Fibroblast of lung (primary cell): ENCODE measurements around the gene CPOX. TPM values are rescaled to one million over a fixed set of nuclear protein-coding genes. Genes with fewer than 3 reads are reported as not detected.
A peak's percentile ranks its signal among the peaks of the same experiment; 100 is the strongest.

Source experiments
- DNase-seq, 2 donors: peaks; one replicate each; pipeline versions ENCODE4 v3.0.0 to v3.0.0-alpha.2; 2010; ENCODE audit warnings: low read depth in 2 of 2
- H2AFZ ChIP-seq: 2 replicates; pipeline ENCODE4 v1.5.1; 2012; ENCODE audit warnings: low read length, control low read depth, inconsistent platforms
- H3K27ac ChIP-seq: 2 replicates; pipeline ENCODE4 v1.5.1; 2011; ENCODE audit warnings: low read length, control low read depth; ENCODE audit not compliant: insufficient read depth
- H3K27me3 ChIP-seq: 2 replicates; pipeline ENCODE4 v1.5.1; 2011; ENCODE audit warnings: mild to moderate bottlenecking, low read length; ENCODE audit not compliant: control insufficient read depth, insufficient read depth
- H3K36me3 ChIP-seq: 2 replicates; pipeline ENCODE4 v1.5.1; 2011; ENCODE audit warnings: low read length; ENCODE audit not compliant: control insufficient read depth, insufficient read depth
- H3K4me1 ChIP-seq: 2 replicates; pipeline ENCODE4 v1.5.1; 2011; ENCODE audit warnings: low read length; ENCODE audit not compliant: control insufficient read depth, insufficient read depth; ENCODE audit errors: extremely low read depth
- H3K4me2 ChIP-seq: 2 replicates; pipeline ENCODE4 v1.5.1; 2011; ENCODE audit warnings: low read length, control low read depth; ENCODE audit not compliant: insufficient read depth; ENCODE audit errors: extremely low read depth
- H3K4me3 ChIP-seq, 4 experiments: fragments of 200-600 bp in 1 of 4; sonication (generic) in 1 of 4; replicated peaks in 1 of 4; 2 replicates each; pipeline ENCODE4 v1.5.1; 2011 to 2016; ENCODE audit warnings: low read length in 4 of 4, low read depth in 3 of 4, mild to moderate bottlenecking in 3 of 4, control low read depth in 2 of 4, inconsistent platforms in 1 of 4, mixed read lengths in 1 of 4; ENCODE audit not compliant: insufficient read depth in 1 of 4; ENCODE audit errors: control extremely low read depth in 1 of 4
- H3K79me2 ChIP-seq: 2 replicates; pipeline ENCODE4 v1.5.1; 2012; ENCODE audit warnings: mild to moderate bottlenecking, low read length, inconsistent platforms; ENCODE audit not compliant: control insufficient read depth, insufficient read depth
- H3K9ac ChIP-seq: 2 replicates; pipeline ENCODE4 v1.5.1; 2011; ENCODE audit warnings: mild to moderate bottlenecking, low read length, control low read depth; ENCODE audit not compliant: insufficient read depth
- H3K9me3 ChIP-seq: 2 replicates; pipeline ENCODE4 v1.5.1; 2012; ENCODE audit warnings: low read depth, low read length; ENCODE audit not compliant: control insufficient read depth, insufficient read depth
- H4K20me1 ChIP-seq: 2 replicates; pipeline ENCODE4 v1.5.1; 2011; ENCODE audit warnings: low read length; ENCODE audit not compliant: control insufficient read depth, insufficient read depth; ENCODE audit errors: extremely low read depth
- EZH2 ChIP-seq: IDR thresholded peaks from 2 replicates; pipeline ENCODE4 v1.5.1; 2012; ENCODE audit warnings: low read length, control low read depth, mild to moderate bottlenecking; ENCODE audit errors: missing control alignments
- polyA plus RNA-seq, 2 donors: library from polyadenylated mRNA; depleted of rRNA in 1 of 2; stranded (reverse) in 1 of 2; unstranded in 1 of 2; fragments of >200 nt; gene quantifications; 2 replicates each; pipeline ENCODE4 v1.2.1, GENCODE V29; 2011 to 2012; ENCODE audit warnings: missing spikeins in 1 of 2
- total RNA-seq: library from RNA; depleted of rRNA; stranded (reverse); fragments of >200 nt; gene quantifications from 2 replicates; pipeline ENCODE4 v1.2.1, GENCODE V29; 2014
- TF ChIP-seq, protein P1 (sequence below), 2 donors: IDR thresholded peaks in 1 of 2; conservative IDR thresholded peaks in 1 of 2; 1 replicate in 1 of 2; 2 replicates in 1 of 2; pipeline ENCODE4 v1.5.1; 2011 to 2012; ENCODE audit warnings: low read length in 2 of 2, control low read depth in 1 of 2, inconsistent platforms in 1 of 2, low read depth in 1 of 2, mild to moderate bottlenecking in 1 of 2

CPOX gene
- total and polyA plus RNA-seq, 2 donors (not counting 1 experiment from before 2014, with no cell fraction given) = 17.3 to 25.1 TPM

DNA sequence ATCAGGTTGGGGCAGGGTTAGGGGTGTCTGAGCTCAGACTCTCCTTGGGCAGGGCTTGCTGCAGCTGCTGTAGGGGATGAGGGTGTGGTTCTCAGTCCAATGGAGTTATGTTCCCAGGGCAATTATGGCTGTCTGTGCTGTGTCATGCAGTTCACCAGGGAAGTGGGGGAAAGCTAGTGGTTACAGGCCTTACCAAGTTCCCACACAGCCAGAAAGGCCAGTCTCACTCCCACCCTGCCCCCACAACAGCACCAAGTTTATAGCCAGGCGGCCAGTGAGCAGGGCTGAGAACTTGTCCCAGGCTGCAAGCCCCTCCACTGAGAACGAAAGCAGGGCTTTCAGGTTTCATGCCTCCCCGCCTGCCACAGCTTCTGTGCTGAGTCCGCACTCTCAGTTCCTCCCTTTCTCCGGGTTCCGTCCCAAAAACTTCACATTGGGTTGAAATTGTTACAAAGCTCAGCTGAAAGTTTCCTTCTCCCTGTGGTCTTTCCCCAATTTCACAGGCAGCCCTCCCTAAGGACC lies 19.6 kb upstream of the CPOX start:
- H3K4me1 ChIP-seq = no peaks in the 10 kb centered on the region
- no peaks in the 10 kb centered on the region for H4K20me1 ChIP-seq
- H3K9ac ChIP-seq = no peak overlapping the region
- no peak for TF ChIP-seq EZH2
- TF ChIP-seq, protein P1, sequence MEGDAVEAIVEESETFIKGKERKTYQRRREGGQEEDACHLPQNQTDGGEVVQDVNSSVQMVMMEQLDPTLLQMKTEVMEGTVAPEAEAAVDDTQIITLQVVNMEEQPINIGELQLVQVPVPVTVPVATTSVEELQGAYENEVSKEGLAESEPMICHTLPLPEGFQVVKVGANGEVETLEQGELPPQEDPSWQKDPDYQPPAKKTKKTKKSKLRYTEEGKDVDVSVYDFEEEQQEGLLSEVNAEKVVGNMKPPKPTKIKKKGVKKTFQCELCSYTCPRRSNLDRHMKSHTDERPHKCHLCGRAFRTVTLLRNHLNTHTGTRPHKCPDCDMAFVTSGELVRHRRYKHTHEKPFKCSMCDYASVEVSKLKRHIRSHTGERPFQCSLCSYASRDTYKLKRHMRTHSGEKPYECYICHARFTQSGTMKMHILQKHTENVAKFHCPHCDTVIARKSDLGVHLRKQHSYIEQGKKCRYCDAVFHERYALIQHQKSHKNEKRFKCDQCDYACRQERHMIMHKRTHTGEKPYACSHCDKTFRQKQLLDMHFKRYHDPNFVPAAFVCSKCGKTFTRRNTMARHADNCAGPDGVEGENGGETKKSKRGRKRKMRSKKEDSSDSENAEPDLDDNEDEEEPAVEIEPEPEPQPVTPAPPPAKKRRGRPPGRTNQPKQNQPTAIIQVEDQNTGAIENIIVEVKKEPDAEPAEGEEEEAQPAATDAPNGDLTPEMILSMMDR (conservative IDR thresholded peaks at IDR 0.05 in 1 of 2, IDR thresholded peaks at IDR 0.05 in 1 of 2; ENCODE audit: low read depth in 1 of 2, low read length in 2 of 2) = peak in 1 of 2 donors; percentile 2
- H3K9me3 ChIP-seq = no peaks in the 10 kb centered on the region
- DNase-seq = no peak
- H3K4me3 ChIP-seq = no peak overlapping the region
- H3K79me2 ChIP-seq = no peaks in the 10 kb centered on the region
- H3K27ac ChIP-seq = no peak overlapping the region
- H3K36me3 ChIP-seq = no peaks in the 10 kb centered on the region
- H3K4me2 ChIP-seq = no peak overlapping the region
- H2AFZ ChIP-seq = no peak overlapping the region
- H3K27me3 ChIP-seq = no peaks in the 10 kb centered on the region

DNA sequence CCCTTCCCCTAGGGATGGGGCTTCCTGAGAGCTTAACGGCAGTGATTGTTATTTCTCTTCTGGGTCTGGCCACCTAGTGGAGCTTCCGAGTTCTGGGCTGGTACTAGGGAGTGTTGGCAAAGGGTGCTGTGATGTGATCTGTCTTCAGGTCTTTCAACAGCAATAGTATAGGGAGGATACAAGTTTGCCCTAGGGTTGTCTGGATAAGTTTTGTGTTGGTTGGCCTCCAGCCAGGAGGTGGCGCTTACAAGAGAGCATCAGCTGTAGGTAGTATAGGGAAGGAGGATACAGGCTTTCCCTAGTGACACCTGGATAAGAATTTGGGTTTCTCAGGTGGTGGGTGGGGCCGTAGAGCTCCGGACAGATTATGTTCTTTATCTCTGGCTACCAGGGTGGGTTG lies 19.2 kb upstream of the CPOX start:
- Histone ChIP-seq H3K36me3 (no peaks in the 10 kb centered on the region), H3K27ac (no peak overlapping the region), H3K79me2 (no peaks in the 10 kb centered on the region), H4K20me1 (no peaks in the 10 kb centered on the region), H3K9ac (no peak overlapping the region), H3K27me3 (no peaks in the 10 kb centered on the region), H3K4me2 (no peak overlapping the region), H3K4me3 (no peak overlapping the region), H3K9me3 (no peaks in the 10 kb centered on the region), H3K4me1 (no peaks in the 10 kb centered on the region), H2AFZ (no peak overlapping the region)
- TF ChIP-seq, protein P1 (conservative IDR thresholded peaks at IDR 0.05 in 1 of 2, IDR thresholded peaks at IDR 0.05 in 1 of 2; ENCODE audit: low read depth in 1 of 2, low read length in 2 of 2) = no peak
- TF ChIP-seq EZH2 = no peak
- DNase-seq = no peak

DNA sequence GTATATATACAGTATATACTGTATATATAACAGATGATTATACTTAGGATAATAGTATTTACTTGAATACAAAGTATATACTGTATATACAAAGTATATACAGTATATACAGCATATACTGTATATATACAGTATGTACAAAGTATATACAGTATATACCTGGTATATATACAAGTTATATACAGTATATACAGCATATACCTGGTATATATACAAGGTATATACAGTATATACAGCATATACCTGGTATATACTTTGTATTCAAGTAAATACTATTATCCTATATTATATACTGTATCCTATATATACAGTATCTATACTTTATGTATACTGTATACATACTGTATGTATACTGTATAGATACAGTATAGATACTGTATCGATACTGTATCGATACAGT lies 14.6 kb upstream of the CPOX start:
- no peak overlapping the region for H3K4me3 ChIP-seq
- no peak for DNase-seq
- no peaks in the 10 kb centered on the region for H3K27me3 ChIP-seq
- H3K9me3 ChIP-seq = no peaks in the 10 kb centered on the region
- no peak overlapping the region for H3K9ac ChIP-seq
- no peak overlapping the region for H3K4me2 ChIP-seq
- H3K27ac ChIP-seq = no peak overlapping the region
- H3K4me1 ChIP-seq = no peaks in the 10 kb centered on the region
- no peaks in the 10 kb centered on the region for H4K20me1 ChIP-seq
- no peaks in the 10 kb centered on the region for H3K36me3 ChIP-seq
- TF ChIP-seq, protein P1 (conservative IDR thresholded peaks at IDR 0.05 in 1 of 2, IDR thresholded peaks at IDR 0.05 in 1 of 2; ENCODE audit: low read depth in 1 of 2, low read length in 2 of 2) = no peak
- no peak for TF ChIP-seq EZH2
- no peak overlapping the region for H2AFZ ChIP-seq
- no peaks in the 10 kb centered on the region for H3K79me2 ChIP-seq
